GM18868 (cell line): ENCODE data around the gene FYN.
A peak's percentile ranks its signal among the peaks of the same experiment; 100 is the strongest.

Source experiments
- ATAC-seq: cut with Tn5 transposase; IDR thresholded peaks from one replicate; pipeline ENCODE4 v1.9.1; 2021; ENCODE audit warnings: mild to moderate bottlenecking, moderate library complexity; ENCODE audit not compliant: unreplicated experiment

The FYN gene

DNA sequence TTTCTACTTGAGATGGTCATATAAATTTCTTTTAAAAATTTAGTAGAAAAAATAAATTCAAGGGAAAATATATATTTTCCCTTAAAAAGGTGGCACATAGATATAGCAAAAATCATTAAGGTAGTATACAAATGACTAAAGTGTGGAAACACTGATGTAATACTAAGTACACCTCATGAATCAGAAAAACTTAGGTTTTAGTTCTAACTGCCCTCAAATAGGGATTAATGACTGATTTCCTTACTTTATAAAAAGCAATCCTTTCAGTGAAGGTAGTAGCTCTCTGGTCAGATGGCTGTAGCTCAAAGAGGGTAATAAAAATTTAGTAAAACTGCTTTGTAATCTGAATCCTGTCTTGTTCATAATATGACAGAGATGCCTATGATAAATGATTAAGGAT lies 63.5 kb downstream of the FYN start:
- no peak for ATAC-seq

DNA sequence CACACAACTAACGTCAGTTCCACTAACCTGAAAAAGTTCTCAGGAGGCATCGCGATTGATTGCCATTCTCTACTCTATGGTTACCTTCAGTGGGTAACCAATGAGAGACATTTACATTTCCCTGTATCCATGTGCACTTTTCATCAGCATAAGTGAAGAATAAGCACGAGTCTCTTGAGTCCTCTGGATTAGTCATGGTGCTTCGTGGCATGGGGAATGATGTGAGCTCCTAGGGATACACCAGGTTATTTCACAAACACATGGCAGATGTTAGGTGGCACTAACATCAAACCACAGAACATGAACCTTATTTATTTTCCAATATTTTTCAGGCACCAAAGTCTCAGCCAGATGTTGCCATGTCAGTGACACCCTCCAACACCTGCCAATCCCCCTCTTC lies 64.0 kb downstream of the FYN start:
- no peak for ATAC-seq

DNA sequence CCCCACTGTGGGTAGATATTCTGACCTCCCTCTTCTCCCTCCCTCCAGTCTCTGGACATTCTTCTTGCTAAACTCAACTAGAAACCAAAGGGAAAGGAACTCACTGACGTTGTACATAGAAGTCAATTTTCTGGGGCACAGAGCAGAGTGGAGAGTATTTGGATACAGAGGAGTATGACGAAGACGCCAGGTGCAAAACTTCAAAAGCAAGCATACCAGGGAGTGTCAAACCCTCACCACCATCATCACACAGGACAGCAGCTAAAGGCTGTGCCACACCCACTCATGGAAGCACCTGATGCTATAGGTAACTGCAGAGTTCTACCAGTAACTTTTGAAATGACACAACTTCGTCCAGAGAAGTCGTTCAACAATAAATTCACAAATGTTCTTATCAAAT lies 64.8 kb downstream of the FYN start:
- ATAC-seq = no peak

DNA sequence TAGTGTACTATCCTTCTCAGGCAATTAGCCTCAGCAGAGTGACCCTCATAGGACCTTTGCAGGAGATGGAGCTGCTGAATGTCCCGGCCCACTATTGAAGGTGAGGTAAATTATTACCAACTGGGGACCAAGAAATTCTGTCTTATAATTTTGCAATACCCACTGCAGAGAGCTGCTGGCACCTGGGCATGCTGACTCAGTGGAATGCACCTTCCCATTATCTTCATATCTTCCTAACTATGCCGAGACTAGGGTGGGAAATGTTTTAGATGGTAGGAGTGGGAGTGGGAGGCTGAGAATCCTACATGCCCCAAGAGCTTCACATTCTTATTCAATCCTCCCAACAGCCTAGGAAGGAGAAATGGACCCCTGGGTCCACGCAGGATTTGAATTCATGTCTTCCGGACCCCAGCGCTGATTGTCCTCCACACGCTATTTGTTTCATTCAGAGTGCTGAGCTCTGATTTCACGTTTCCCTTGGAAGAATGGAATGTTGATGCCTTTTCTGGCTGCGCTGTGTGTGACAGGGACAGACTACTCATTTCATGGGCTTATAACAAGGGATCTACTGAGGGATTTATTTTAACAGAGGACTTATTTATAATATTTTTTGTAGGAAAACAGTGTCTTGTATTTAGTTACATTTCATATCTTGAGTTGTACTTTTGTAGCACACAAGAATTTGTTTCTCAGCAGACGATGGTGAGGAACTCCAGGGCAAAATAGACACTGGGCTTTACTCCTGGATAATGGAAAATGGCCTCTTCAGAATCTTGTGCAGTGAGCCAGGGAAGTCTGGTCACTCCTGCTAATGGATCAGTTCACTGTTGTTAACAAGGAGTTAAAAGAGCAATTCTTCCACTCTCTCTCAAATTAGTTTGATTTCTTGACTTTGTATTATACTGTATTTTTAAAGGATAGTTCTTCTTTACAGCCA lies 66.4 kb downstream of the FYN start:
- ATAC-seq = no peak

DNA sequence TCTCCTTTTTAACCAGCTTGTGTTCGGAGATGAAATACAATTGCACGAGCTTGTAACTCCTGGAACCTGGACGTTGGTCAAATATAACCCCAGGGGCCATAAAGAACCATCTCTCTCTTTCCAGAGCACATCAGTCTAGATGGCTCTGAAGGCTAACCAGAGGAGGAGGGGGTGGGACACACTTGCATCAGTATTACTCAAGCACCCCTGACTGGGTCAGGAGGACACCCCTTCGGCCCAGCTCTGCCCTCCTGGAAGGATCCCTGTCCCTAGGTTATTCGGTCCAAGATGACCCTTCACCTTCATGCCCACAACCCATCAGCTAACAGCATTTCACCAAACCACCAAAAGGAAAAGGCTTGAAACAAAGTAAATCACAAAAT lies 67.1 kb downstream of the FYN start:
- ATAC-seq = no peak

DNA sequence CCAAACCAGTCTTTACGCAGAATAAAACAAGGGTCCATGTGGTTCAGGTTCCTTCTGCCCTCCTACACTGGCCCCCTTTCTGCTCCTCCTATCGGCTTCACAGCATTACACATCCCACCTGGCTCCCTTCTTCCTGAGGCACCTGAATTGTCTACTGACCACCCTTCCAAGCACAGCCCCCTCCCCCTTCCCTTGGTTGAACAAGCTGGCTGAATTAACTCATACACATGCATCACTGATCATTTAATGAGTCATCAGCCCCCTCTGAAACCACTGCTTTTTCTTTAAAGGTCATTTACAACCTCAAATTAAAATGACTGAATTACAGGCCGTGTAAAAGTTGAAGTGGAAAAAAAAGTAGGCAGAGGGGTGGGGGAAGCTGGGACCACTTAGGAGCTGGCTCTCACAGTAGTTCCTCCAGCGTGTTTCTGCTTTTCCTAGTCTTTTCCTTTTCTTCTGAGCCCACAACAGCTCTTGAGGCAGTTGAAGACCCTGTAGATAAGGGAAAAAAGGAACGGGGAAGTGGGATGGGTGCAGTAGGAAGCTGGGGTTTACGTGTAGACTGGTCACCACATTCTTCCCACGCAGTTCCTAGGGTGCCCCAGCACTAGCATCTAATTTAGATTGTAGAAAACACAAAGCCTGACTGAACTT lies 67.6 kb downstream of the FYN start:
- ATAC-seq = peak; percentile 70

DNA sequence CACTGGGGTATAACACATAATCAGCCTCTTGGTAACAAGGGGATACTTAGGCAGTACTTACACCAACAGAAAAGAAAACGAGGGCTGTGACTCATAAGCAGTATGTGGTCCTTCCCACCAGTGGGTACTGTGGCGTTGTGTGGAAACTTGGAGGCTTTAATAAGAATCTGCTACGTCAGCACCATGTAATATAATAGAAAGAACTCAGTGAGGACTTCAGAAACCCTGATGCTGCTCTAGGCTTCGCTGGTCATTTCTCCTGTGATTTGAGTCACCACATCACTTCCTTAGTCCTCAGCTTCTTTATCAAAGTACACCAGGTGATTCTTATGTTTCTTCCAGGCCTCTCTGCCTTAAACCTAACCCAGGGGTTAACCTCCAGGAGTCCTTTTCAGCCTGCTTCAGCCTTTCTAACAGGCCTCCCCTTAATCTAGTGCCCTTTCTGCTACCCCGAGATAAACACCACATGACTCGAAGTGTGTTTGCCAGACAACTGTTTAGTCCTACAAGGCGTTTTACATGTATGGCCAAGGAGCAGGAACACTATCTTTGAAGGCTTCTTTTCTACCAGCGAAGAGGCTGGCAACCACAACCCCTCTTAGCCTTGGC lies 68.5 kb downstream of the FYN start:
- peak; percentile 65 for ATAC-seq

DNA sequence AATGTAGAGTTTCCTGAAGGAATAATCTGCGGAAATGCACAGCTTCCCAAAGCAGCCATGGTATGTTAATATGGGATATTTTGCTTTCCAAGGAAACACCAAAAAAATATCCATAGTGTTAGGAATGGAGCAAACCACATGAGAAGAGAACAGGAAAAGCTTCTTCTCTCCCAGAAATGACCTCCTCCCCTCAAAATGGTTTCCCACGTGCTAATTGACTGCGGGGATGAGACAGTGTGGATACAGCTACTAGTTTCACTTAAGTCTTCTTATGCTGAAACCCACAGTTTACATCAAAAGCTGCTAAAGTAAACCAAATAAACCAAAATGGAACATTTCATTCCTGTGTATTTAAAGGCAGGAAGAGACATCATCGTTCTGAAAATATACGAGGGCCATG lies 69.4 kb downstream of the FYN start:
- ATAC-seq = no peak

DNA sequence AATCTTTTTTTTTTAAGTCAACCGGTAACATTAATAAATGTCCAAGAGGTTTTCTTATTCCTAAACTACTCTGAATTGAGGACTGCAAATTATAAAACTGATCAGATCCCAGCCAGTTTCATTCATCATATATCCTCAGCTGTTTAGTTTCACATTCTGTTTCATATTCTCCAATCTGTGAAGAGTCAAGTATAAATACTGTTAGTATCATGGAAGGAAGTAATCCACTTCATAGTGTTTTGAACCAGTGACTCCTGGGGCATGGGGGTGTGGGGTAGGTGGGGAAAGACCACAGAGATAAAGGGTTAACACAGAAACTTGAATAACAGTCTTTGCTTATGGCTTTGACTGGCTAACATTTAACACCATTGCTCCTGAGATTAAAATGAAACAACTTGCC lies 69.9 kb downstream of the FYN start:
- ATAC-seq = no peak

DNA sequence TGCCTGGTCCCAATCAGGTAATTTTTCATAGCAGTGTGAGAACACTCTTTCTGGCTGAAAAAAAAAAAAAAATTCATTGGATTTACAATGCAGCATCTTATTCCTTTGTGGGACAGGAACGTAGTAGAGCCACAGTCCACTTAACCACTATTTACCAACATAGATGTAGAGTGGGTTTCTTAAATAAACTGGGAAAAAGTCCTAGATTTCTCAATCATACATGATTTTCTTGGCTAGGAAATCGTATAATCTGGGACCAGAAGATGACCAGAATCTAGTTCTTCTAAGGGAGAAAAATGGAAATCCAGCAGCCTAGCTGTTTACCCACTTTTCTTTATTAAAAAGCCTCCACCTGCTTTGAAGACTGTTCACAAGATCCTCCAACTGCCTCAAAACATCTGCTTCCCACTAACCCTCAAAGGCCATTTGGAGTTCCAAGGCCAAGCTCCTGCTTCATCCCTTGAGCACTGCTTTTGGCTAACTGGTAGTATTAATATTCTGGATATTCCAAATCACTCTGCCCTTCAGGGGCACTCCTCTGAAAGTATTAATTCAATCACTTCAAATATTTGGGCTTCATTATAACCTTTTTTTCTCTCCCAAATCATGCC lies 70.4 kb downstream of the FYN start:
- no peak for ATAC-seq

DNA sequence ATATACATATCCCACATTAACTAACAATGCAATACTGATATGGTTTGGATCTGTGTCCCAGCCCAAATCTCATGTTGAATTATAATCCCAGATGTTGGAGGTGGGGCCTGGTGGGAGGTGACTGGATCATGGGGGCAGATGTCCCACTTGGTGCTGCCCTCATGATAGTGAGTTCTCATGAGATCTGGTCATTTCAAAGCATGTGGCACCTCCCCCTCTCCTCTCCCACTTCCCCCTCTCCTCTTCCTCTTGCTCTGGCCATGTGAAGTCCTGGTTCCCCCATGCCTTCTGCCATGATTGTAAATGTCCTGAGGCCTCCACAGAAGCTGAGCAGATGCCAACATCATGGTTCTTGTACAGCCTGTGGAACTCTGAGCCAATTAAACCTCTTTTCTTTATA lies 71.2 kb downstream of the FYN start:
- no peak for ATAC-seq

DNA sequence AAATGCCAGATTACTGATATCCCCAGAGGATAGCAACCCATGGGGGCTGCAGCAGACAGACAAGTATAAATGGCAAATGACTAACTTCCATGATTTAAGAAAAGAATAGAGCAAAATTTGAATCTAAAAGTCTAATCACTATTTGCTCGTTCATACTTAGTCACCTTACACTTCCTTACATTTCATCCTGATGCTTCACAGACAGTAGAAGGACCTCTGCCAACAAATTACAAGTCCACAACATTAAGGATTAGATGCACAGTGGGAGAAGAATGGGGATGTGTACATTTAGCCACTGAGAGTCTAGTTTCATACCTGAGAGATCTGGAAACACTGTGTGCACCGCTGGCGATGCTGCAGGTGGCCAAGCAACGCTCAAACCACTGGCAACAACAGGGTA lies 72.4 kb downstream of the FYN start:
- ATAC-seq = no peak

DNA sequence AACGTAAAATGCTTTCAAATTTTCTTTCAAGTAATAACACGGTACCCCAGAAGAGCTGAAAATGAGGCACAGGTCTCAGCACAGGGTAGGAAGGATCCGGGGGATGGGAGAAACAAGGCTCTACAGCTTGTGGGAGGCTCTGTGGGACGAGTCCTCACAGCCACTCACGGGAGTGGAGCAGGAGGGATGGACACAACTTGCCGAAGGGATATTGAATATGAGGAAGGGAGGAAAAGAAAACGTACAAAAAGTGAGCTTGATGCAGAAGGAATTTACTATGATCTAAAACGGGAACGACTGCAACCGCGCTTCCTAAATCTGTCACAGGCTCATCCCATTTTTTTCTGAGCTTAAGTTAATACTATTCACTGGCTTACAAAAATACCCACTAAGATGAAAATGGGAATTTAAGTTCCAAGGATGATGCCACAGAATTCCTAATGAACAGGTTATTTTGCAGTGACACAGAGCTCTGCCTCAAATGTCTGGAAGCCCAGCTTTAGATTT lies 72.9 kb downstream of the FYN start:
- no peak for ATAC-seq

DNA sequence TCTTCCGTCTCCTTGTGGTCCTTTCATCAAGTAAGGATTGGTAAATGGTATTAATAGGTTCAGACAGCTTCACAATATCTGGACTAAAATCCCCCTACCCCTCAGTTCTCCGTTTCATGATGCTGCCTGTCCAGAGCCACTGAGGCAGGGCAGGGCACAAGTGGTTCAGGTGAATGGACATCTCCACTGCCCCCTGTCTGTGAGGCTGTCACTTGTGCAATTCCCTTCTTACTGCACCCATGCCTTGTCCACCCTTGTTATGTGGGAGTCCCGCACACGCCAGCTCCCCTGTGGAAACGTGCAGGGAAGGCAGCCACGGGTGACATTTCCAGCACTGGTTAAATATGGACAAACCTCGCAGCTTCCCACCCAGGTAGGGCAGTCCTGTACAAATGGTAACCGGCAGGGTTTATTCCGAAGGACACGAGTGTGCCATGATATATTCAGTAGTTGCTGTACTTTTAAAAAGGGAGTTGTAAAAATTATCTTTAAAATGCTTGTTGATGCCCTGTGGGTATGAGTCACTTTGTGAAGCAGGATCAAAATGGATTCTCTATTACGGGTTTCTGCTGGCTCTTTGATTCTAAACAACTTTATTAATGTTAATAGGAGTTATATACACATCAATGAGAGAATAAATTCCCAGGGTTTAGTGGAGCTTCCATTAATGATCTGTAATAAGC lies 73.5 kb downstream of the FYN start:
- ATAC-seq = no peak

DNA sequence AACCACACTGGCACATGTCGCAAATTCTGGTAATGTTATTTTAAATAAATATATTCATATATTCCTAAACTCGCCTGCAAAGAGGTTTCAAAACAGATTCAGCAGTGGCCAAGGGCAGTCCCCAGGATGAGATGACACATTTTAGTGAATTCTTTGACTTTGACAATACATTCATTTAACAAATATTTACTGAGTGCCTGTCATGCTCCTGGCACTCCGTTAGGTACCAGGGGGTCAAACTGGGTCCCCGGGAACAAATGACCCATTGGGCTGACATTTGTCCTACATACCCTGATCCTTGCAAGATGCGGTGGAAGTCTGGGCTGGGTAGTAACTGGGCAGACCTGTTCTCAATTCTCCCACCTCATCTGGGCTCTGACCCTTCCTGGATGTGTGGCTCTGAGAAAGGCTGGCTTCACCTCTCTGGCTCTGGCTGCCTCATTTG lies 74.9 kb downstream of the FYN start:
- no peak for ATAC-seq

DNA sequence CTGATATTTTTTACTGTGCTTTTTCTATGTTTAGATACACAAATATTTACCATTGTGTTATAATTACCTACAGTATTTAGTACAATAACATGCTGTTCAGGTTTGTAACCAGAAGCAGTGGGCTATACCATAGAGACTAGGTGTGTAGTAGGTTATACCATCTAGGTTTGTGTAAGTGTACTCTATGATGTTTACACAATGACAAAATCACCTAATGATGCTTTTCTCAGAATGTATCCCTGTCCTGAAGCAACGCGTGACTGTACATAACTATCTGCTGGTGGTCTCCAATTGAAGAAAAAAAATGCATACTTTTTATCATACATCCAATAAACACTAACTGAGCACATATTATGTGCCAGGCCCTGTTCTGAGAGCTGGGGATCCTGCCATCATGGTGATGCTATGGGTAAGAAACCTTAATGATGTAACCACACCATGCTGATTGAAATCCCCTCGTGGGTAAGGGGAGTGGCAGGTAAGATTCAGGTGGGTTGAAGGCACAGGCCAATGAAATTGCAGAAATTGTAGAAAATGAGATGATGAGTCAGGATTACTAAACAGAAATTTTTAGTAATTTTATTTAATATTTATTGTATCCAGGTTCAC lies 76.8 kb downstream of the FYN start:
- ATAC-seq = no peak

DNA sequence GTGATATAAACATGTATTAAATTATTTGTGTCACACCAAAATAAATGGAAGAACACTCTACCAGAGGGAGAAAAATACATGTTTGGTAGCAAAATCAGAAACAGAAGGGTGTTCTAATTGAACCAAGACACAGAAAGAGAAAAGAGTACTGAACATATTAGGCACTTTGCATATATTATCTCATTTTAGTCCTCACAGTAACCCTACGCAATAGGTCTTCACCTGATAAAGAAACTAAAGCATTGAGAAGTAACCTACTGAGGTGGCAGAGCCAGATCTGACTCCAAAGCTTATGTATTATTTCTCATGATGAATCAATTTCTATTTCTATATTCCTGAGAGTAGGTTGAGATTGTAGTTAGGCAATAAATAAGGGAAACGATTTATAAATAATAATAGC lies 77.7 kb downstream of the FYN start:
- ATAC-seq = no peak

DNA sequence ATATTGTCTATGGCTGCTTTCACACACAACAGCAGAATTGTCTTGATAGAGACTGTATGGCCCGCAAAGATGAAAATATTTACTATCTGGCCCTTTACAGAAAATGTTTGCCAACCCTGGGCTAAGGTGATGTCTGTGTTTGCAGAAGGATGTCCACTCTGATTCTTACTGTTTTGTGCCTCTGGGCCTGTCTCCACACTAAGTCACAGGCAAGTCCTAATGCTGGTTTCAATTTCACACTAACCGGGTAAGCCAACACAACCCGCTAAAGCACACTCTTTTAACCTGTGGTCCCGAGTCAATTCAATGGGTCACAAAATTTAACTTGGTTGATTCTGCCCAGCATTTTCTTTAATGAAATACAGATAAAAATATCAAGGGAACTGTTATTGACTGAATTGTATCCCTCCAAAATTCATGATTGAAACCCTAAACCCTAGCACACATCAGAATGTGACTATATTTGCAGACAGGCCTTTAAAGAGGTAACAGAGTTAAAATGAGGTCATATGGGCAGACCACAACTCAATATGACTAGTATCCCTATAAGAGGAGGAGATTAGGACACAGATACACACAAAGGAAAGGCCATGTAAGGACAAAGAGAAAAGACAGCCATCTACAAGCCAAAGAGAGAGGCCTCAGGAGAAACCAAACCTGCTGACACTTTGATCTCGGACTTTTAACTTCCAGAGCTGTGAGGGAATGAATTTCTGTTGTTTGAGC lies 78.4 kb downstream of the FYN start:
- no peak for ATAC-seq

DNA sequence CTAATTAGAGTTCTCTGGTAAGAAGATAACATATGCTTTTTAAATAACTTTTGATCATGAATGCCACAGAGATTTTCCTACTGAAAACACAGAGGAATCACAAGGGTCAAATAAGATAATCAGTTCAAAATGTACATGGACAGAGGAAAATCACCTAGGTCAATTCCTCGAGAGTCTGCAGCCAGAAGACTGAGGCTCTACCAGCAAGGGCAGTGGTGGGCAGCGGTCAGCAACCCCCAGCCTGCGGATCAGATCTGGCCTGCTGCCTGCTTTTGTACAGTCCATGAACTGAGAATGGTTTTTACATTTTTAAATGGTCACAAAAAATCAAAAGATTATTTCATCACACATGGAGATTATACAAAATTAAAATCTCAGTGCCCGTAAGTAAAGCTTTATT lies 79.0 kb downstream of the FYN start:
- no peak for ATAC-seq

DNA sequence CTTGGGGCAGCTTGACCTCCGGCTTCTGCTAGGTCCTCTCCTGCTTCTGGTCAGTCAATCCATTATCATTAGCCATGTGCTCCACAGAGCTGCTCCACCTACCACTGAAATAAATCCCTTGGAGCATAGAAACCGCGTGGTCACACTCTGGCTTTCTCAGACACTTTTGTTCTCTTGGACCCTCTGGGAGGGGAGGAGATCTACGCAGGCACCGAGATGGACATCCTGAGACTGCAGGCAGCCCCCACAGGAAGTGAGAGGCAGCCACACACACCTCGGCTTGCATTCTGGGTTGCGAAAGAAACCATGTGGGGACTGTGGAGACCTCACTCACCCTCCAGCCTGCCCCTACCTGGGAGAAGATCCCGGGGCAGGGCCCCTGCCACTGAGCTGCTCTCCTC lies 79.5 kb downstream of the FYN start:
- peak; percentile 53 for ATAC-seq
